ENCODE data around the gene MIB2. TPM values are rescaled to one million over a fixed set of nuclear protein-coding genes. Genes with fewer than 3 reads are reported as not detected.
"Not testable (repeated sequence)": the region's sequence is repeated elsewhere in the genome, so short reads cannot be mapped to it uniquely, and the experiment has no call there.

MIB2 gene
- total RNA-seq, 1 donor from 2014 or later, result 55.5 TPM

- peak within 1 kb of the TSS; percentile 64 for H3K4me3 ChIP-seq (ENCODE audit: low read depth, low read length)
- DNase-seq (ENCODE audit: low read depth), result peak; percentile 86
- TF ChIP-seq CTCF (IDR thresholded peaks at IDR 0.05; ENCODE audit: insufficient read depth, low read length, poor library complexity, severe bottlenecking), result peak; percentile 27
- not testable (repeated sequence) for H3K36me3 ChIP-seq (ENCODE audit: control insufficient read depth, insufficient read depth, low read length); H3K27me3 ChIP-seq (ENCODE audit: control insufficient read depth, insufficient read depth, low read length)
These were observed 43.6 kb downstream of the MIB2 start, which contains the start of gene CDK11B for GRCh38 chr1:1658583-1659549. Gene CDK11B, minus strand, starts transcription at chr1:1659004. Its CDS starts 1,519 bp downstream, at chr1:1657485.

GRCh38 chr1:1662392-1662791 lies 47.1 kb downstream of the MIB2 start:
- H3K27me3 ChIP-seq (ENCODE audit: control insufficient read depth, insufficient read depth, low read length); H3K36me3 ChIP-seq (ENCODE audit: control insufficient read depth, insufficient read depth, low read length); DNase-seq (ENCODE audit: low read depth); H3K4me3 ChIP-seq (ENCODE audit: low read depth, low read length): not testable (repeated sequence)

GRCh38 chr1:1662830-1663560 lies 47.7 kb downstream of the MIB2 start:
- DNase-seq (ENCODE audit: low read depth); H3K4me3 ChIP-seq (ENCODE audit: low read depth, low read length); H3K27me3 ChIP-seq (ENCODE audit: control insufficient read depth, insufficient read depth, low read length); H3K36me3 ChIP-seq (ENCODE audit: control insufficient read depth, insufficient read depth, low read length): not testable (repeated sequence)

DNA sequence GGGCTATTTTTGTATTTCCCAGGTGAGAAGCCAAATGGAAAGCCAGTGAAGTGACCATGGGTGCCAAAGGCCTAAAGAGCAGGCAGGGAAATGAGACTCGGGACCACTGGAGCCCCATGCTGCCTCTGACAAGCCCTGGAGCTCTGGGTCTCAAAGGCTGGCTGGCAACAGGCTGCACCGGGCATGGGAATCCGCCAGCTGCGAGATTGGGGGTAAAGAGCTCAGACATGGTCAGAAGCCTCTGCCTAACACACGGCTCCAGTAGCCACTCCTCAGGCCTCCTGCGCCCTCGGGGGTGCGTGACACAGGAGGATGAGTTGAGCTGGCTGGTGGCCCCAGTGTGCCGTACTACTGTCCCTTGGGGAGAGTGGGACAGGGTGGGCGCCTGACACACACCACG lies 49.0 kb downstream of the MIB2 start:
- H3K36me3 ChIP-seq (ENCODE audit: control insufficient read depth, insufficient read depth, low read length), result not testable (repeated sequence)

GRCh38 chr1:1664941-1665814 lies 49.9 kb downstream of the MIB2 start:
- Histone ChIP-seq H3K27me3 (ENCODE audit: control insufficient read depth, insufficient read depth, low read length) (no peaks in the 10 kb centered on the region), H3K4me3 (ENCODE audit: low read depth, low read length) (no peak overlapping the region), H3K36me3 (ENCODE audit: control insufficient read depth, insufficient read depth, low read length) (peaks cover 2% of the 10 kb centered on the region)
- no peak for DNase-seq (ENCODE audit: low read depth)
- TF ChIP-seq CTCF (IDR thresholded peaks at IDR 0.05; ENCODE audit: insufficient read depth, low read length, poor library complexity, severe bottlenecking), result no peak

More for the DNA sequence above, 49.0 kb downstream of the MIB2 start:
- DNase-seq (ENCODE audit: low read depth); H3K27me3 ChIP-seq (ENCODE audit: control insufficient read depth, insufficient read depth, low read length); H3K4me3 ChIP-seq (ENCODE audit: low read depth, low read length): not testable (repeated sequence)

- no peak for DNase-seq (ENCODE audit: low read depth)
- peaks cover 2% of the 10 kb centered on the region for H3K36me3 ChIP-seq (ENCODE audit: control insufficient read depth, insufficient read depth, low read length)
- no peaks in the 10 kb centered on the region for H3K27me3 ChIP-seq (ENCODE audit: control insufficient read depth, insufficient read depth, low read length)
- H3K4me3 ChIP-seq (ENCODE audit: low read depth, low read length), result no peak overlapping the region
- peak; percentile 50 for TF ChIP-seq CTCF (IDR thresholded peaks at IDR 0.05; ENCODE audit: insufficient read depth, low read length, poor library complexity, severe bottlenecking)
These were observed 50.5 kb downstream of the MIB2 start for GRCh38 chr1:1665815-1666251.

Measured in kidney epithelial cell (primary cell).